Activated CD4-positive, alpha-beta T cell treated with anti-CD3 and anti-CD28 coated beads, Interleukin-2, amount 50 U/mL, for 48 hours (primary cell): Measurements from ENCODE around the gene NRG3.

ENCODE experiments used
- DNase-seq, 2 experiments: peaks; one replicate each; pipeline ENCODE4 v3.0.0-alpha.2; 2020

Gene NRG3

GRCh38 chr10:82515256-82515655, 640.3 kb downstream of the NRG3 start:
- no peak for DNase-seq

DNA sequence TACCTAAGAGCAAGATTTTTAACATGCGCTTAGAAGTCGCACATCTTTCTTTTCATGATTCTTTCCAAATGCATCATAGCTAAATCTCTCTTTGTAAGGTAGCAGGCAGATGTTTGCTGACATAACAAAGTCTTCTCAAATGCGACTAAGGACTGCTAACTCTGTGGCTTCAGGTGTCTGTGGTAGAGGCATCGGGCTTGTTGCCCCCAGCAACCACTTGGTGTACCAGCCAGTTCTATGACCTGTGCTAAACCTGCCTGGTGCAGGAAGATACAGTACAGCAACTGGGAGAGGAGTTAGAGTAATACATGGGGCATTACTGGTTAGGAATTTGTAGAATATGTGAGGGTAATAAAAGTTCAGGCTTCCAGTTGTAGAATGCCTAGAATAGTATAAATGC, 654.1 kb downstream of the NRG3 start:
- DNase-seq, result no peak

DNA sequence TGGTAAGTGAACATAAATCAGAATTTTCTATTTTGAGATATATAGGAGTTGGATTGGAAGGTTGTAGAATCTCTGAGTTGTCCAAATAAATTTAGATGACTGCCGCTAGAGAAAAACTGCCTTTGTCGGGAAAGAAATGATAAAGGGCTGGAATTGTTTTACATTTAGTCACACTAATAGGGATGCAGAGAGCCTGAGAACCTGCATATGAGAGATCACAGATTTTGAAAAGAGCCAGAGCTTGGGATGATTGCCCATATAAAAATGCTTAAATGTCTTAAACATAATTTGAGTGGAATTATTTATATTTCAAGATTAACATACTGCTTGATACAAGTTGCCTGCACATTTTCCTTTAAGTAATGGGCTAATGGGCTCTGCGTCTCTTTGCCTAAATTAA, 660.5 kb downstream of the NRG3 start:
- DNase-seq, result no peak

GRCh38 chr10:82536668-82537067, 661.7 kb downstream of the NRG3 start:
- DNase-seq, result no peak

DNA sequence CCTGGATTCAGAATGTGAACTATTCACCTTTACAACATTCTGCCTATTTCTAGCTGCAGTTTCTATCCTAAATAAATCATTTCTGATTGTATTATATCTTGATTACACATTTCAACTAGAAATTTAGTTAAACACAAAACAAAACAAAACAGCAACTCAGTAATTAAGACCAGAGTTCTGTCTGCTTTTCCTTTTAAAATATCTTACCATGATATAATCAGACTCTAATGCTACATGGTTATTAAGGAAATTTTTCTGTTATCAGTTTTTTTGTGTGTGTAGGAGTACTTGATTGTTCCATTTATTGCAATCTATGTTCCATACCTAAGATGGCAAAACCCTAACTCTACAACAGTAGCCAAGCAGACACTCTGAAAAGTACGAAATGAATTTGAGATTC, 663.3 kb downstream of the NRG3 start:
- DNase-seq, result no peak

DNA sequence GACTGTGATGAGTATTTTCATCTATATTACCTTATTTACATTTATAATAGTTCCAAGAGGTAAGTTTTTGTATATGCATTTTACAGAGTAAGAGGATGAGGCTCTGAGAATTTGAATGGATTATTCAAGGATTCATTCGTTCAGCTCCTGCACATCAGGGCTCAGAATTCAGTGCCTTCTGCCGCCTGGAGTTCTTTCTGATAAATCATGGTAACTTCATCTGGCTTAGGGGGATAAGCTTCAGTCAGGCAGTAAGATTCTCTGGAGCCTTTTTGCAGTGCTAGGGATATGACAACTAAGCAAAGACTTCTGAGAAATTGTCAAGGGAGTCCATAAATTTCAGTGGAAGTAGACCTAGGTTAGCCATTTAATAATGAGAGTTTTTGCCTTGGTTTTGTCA, 668.6 kb downstream of the NRG3 start:
- no peak for DNase-seq

GRCh38 chr10:82544377-82544776, 669.4 kb downstream of the NRG3 start:
- DNase-seq, result no peak

DNA sequence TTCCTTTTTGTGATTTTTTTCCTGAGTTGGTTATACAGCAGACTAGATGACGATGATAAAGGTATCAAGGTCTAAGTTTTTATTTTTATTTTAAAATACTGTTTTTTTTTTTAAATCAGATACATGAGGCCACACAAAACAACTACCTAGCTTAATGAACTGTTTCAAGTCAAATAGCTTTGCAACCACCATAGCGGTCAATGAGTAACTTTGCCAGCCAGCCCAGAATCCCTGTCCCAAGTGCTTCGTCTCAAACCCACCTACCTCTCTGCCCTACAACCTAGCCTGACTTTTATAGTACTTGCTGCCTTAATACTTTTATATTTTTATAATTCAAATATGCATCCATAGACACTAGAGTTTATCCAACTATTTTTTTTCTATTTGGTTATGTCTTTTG, 676.5 kb downstream of the NRG3 start:
- no peak for DNase-seq

GRCh38 chr10:82552267-82552666, 677.3 kb downstream of the NRG3 start:
- no peak for DNase-seq

- no peak for DNase-seq
Observed at GRCh38 chr10:82554381-82554780, 679.4 kb downstream of the NRG3 start.

- no peak for DNase-seq
Observed at GRCh38 chr10:82558014-82558607, 683.1 kb downstream of the NRG3 start.

- no peak for DNase-seq
Observed at GRCh38 chr10:82564353-82565196, 689.6 kb downstream of the NRG3 start.

- no peak for DNase-seq
Observed at GRCh38 chr10:82565197-82565575, 690.2 kb downstream of the NRG3 start.

DNA sequence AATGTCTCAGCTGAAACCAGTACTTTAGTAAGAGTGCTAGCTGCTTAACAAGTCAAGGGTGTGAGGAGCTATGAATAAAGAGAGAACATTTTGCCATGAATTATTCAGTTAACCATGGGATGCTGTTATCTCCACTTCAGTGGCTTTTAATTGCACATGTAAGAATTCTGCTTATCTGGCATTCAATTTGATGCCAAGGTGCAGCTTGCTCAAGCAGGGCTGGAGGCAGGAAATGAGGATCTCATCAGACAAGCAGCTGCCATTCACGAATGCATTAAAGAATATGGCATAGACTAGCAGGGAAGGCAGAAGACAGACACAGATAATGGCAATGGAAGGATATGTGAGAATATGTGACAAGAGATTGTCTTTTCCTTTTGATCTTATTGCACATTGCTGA, 697.8 kb downstream of the NRG3 start:
- no peak for DNase-seq

- DNase-seq, result no peak
Observed at GRCh38 chr10:82574081-82574480, 699.1 kb downstream of the NRG3 start.

DNA sequence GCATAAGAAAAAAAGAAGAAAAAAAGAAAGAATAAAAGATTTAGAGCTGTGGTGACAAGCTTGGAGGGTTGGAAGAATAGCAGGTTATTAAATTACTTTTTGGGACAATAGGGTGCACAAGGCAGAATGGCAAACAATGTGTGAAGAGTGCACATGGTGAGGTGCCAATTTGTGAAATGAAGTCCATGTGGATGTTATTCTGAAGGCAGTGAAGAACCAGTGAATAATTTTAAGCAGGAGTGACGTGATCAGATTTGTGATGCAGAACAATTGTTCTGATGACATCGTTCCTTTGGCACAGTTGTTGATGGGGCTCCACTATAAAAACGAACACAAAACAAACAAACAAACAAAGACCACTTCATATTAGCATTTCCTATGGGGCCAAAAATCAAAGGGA, 700.3 kb downstream of the NRG3 start:
- DNase-seq, result no peak

GRCh38 chr10:82576093-82576492, 701.1 kb downstream of the NRG3 start:
- DNase-seq, result no peak

DNA sequence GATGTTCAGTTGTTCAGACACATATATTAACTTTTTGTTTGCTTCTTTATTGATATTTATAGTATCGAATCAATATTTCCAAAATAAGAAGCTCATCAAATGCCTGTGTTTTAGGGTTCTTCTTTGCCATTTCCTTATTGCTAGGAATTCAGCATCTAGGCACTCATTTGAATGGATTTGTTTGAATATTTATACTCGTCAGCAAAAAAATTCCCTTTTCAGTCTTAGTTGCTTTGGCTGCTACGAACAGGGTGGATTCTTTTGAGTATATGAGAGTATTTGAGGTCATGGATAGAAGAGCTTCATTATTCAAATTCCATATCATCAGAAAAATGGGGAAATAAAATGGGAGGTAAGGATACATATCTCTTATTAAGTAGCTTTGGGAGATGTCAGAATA, 706.9 kb downstream of the NRG3 start:
- DNase-seq, result no peak

DNA sequence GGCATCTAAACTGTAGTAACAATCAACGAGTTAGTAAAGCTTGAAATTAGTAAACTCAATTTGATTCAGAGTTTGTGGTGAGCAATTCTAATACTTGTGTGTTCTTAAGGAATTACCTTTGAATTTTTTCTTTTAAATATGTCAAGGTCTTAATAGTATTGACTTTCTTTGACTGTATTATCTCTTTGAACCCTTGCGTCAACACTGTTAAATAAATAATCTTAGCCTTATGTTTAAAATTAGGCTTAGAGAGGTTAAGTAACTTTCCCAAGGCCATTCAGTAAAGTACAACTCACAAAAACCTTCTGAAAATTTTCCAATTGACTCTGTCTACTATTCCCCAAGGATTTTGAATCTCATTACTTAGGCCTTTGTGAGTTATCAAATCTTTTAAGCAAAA, 716.4 kb downstream of the NRG3 start:
- no peak for DNase-seq

GRCh38 chr10:82597840-82598239, 722.8 kb downstream of the NRG3 start:
- DNase-seq, result no peak

DNA sequence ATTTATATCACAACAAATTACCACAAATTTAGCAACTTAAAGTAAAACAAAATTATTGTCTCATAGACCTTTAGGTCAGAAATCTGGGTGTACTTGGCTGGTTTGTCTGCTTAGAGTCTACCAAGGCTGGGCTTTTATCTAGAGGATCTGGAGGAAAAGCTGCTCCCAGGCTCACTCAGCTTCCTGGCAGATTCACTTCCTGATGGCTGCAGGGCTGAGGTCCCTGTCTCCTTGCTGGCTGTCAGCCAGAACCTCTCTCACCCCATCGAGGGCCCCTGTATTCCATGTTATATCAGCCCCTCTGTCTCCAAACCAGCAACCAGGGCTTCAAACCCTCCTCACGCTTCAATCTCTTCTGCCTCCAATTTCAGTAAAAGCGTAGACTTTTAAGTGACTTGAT, 734.9 kb downstream of the NRG3 start:
- DNase-seq, result no peak

DNA sequence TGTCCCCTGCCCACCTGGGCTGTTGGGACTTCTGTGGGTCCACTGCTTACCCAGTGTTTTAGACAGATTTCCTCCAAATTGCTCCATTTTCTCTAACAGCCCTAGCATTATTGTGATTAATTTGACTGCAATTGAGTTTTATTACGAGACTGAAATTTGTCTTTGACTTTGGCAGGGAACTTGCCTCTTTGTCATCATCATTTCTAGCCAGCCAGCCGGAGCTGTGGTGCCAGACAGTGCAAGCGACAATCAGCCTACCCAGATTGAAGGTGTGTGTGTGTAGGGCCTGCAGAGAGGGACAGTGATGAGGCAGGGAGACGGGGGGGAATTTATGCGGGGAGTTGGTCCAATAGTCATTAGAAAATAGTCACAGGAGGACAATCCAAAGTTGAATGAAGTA, 743.0 kb downstream of the NRG3 start:
- DNase-seq, result no peak

- DNase-seq, result no peak
Observed at GRCh38 chr10:82621680-82622079, 746.7 kb downstream of the NRG3 start.

DNA sequence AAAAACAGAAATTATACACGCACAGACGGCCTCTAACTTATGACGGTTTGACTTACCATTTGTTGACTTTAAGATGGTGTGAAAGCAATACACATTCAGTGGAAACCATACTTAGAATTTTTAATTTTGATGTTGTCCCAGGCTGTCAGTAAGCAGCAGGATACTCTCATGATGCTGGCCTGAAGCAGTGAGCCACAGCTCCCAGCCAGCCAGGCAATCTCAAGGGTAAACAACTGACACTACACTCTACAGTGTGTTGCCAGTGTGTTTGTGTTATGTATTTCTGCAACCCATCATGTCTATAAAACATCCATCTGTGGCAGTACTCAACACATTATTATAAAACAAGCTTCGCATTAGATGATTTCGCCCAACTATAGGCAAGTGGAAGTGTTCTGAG, 747.5 kb downstream of the NRG3 start:
- no peak for DNase-seq
